HFFc6 (cell line): ENCODE results near the gene FIG4. TPM values are rescaled to one million over a fixed set of nuclear protein-coding genes. Genes with fewer than 3 reads are reported as not detected.
"Not testable (repeated sequence)": the region's sequence is repeated elsewhere in the genome, so short reads cannot be mapped to it uniquely, and the experiment has no call there.

Experiments
- DNase-seq: peaks from one replicate; pipeline ENCODE4 v3.0.0-alpha.2; 2018
- H3K27ac Mint-ChIP-seq: 2 replicates; pipeline ENCODE4 v1.8.0; 2020; ENCODE audit warnings: mild to moderate bottlenecking, mixed read lengths
- H3K27me3 Mint-ChIP-seq: 2 replicates; pipeline ENCODE4 v1.8.0; 2021; ENCODE audit warnings: mild to moderate bottlenecking, moderate library complexity, mixed read lengths; ENCODE audit not compliant: insufficient read depth
- H3K36me3 Mint-ChIP-seq: 2 replicates; pipeline ENCODE4 v1.8.0; 2021; ENCODE audit warnings: low read depth, mixed read lengths
- H3K4me1 Mint-ChIP-seq: 2 replicates; pipeline ENCODE4 v1.8.0; 2020; ENCODE audit warnings: low read depth, mixed read lengths
- H3K4me3 Mint-ChIP-seq: 2 replicates; pipeline ENCODE4 v1.8.0; 2020; ENCODE audit warnings: mild to moderate bottlenecking, moderate library complexity, mixed read lengths
- H3K9me3 Mint-ChIP-seq: 2 replicates; pipeline ENCODE4 v1.8.0; 2020; ENCODE audit warnings: mild to moderate bottlenecking, mixed read lengths
- total RNA-seq, 6 experiments: library from RNA; stranded (reverse); fragmentation: NEBNext Ultra II Directional; extraction: Animal tissue kit (Norgen Biotek cat#: 25700); gene quantifications; 2 replicates in 1 of 6; 3 replicates in 5 of 6; pipeline ENCODE4 v1.2.3, GENCODE V29; 2021
- TF ChIP-seq, protein P1 (sequence below): fragments of 200-600 bp; sonication (generic); IDR thresholded peaks from 2 replicates; pipeline ENCODE4 v1.5.0; 2021; ENCODE audit warnings: antibody characterized with exemption, mild to moderate bottlenecking

FIG4 gene
- total RNA-seq, 6 experiments from 2014 or later: 14.2 to 18.1 (median 16.6) TPM

DNA sequence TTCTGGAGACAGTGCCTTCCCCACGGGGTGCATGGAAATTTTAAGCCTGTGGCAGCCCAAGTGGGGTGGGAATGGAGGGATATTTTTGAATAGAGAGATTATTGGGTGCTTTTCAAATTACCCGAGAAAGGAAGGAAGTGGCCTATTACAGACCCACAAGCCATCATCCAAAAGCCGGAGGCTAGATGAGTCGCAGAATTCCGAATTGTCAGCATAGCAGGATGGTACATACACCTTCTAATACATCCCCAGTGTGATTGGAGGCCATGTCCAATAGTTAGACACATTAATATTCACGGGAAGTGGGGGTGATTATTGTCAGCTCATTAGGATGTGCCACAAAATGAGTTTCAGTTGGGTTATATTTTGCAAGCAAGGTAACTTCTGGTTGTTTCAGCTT lies 133.0 kb downstream of the FIG4 start:
- H3K36me3 Mint-ChIP-seq: peaks cover 8% of the 10 kb centered on the region
- H3K4me3 Mint-ChIP-seq: no peak overlapping the region
- TF ChIP-seq, protein P1, sequence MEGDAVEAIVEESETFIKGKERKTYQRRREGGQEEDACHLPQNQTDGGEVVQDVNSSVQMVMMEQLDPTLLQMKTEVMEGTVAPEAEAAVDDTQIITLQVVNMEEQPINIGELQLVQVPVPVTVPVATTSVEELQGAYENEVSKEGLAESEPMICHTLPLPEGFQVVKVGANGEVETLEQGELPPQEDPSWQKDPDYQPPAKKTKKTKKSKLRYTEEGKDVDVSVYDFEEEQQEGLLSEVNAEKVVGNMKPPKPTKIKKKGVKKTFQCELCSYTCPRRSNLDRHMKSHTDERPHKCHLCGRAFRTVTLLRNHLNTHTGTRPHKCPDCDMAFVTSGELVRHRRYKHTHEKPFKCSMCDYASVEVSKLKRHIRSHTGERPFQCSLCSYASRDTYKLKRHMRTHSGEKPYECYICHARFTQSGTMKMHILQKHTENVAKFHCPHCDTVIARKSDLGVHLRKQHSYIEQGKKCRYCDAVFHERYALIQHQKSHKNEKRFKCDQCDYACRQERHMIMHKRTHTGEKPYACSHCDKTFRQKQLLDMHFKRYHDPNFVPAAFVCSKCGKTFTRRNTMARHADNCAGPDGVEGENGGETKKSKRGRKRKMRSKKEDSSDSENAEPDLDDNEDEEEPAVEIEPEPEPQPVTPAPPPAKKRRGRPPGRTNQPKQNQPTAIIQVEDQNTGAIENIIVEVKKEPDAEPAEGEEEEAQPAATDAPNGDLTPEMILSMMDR: no peak
- H3K9me3 Mint-ChIP-seq: no peaks in the 10 kb centered on the region
- no peak overlapping the region for H3K27ac Mint-ChIP-seq
- no peak for DNase-seq
- peaks cover 15% of the 10 kb centered on the region for H3K4me1 Mint-ChIP-seq
- no peaks in the 10 kb centered on the region; the same call in 1 of the 2 replicates for H3K27me3 Mint-ChIP-seq

DNA sequence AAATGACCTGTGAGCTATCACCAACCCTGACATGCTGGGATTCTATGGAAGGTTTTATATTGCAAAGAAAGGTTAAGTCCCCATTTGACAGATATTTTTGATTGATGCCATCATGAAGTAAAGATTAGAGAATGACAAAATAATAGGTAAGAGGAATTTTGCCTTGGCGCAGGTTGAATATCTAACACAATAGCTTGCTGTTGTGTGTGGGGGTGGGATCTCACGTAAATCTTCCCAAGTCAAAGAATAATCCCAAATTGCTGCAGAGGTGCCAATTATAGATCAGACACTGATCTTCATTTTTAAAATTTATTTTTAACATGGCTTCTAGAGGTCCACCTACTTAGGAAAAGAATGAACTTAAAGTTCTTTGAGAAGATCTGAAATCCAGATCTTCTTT lies 135.5 kb downstream of the FIG4 start:
- Mint-ChIP-seq H3K4me1 (peaks cover 15% of the 10 kb centered on the region), H3K27me3 (no peaks in the 10 kb centered on the region; the same call in 1 of the 2 replicates), H3K4me3 (no peak overlapping the region), H3K27ac (no peak overlapping the region), H3K36me3 (peaks cover 23% of the 10 kb centered on the region), H3K9me3 (peaks cover 5% of the 10 kb centered on the region)
- no peak for DNase-seq
- TF ChIP-seq, protein P1: no peak

DNA sequence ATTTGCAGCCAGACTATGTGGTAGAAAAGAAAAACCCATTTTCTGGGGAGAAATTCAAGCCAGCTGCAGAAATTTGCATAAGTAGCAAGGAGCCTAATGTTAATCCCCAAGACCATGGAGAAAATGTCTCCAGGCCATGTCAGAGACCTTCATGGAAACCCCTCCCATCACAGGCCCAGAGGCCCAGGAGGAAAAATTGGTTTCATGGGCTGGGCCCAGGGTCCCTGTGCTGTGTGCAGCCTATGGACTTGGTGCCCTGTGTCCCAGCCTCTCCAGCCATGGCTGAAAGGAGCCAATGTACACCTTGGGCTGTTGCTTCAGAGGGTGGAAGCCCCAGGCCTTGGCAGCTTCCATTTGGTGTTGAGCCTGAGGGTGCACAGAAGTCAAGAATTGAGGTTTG lies 140.3 kb downstream of the FIG4 start:
- H3K27ac Mint-ChIP-seq, DNase-seq, H3K4me3 Mint-ChIP-seq, H3K27me3 Mint-ChIP-seq: not testable (repeated sequence)
- Mint-ChIP-seq H3K9me3 (peaks cover 17% of the 10 kb centered on the region), H3K36me3 (peaks cover 32% of the 10 kb centered on the region), H3K4me1 (peaks cover 14% of the 10 kb centered on the region)

DNA sequence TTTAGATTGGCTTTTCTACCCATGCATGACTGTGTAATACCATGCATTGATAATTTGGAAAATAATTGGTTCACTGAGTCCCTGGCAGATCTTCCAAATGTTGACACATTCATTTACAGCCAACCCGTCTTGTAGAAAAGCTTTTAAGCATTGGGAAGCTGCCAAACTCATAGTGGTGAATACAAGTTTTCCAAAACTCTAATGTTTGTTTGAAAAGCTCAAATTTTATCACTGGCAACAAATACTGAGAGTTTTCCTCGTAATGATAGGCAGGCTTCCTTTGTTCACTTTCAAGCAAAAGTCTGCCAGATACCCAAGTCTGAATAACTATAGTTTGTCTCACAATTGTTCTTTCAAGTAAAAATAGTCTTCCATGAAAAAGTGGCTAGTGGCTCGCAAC lies 143.0 kb downstream of the FIG4 start:
- H3K27ac Mint-ChIP-seq: no peak overlapping the region

DNA sequence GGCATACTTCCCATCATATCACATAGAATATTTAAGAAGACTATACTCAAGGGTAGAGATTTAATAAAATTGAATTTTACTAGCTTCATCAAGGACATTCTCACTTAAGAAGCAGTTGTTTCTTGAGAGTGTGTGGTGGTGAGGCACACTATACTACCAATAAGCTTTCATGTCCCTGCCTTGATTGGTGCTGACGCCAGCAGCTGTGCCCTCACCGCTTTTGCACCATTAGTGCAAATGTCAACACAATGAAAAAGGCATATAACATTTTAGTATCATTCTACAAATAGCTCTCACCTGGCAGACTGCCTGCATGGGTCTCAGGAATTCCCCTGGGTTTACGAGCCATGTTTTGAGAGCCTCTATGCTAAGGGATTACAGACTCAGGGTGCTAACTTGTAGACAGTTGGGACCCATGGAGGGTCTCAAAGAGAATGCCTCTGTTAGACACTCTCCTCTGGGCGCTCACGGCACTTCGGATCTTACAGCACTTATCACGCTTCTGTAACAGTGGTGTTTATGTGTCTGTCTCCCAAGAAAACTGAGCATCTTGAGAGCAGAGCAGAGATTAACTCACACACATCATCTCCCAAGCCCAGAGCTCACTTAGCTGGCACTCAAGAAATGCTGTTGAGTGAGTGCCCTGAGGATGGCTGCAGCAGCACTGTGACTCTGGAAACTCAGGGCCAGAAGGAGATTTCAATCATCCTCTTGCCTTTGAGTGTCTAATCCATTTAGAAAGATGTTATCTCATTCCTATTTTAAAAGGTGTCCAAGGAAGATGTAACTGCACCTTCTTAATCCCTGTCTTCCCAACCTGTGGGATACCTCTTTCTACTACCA lies 143.7 kb downstream of the FIG4 start:
- no peak for DNase-seq
- TF ChIP-seq, protein P1: no peak
- H3K4me3 Mint-ChIP-seq: no peak overlapping the region
- H3K9me3 Mint-ChIP-seq: peaks cover 17% of the 10 kb centered on the region
- peaks cover 24% of the 10 kb centered on the region for H3K36me3 Mint-ChIP-seq
- H3K4me1 Mint-ChIP-seq: peaks cover 14% of the 10 kb centered on the region
- no peak overlapping the region for H3K27ac Mint-ChIP-seq
- no peaks in the 10 kb centered on the region; the same call in none of the 2 replicates for H3K27me3 Mint-ChIP-seq

More for the DNA sequence above, 143.0 kb downstream of the FIG4 start:
- TF ChIP-seq, protein P1: no peak
- peaks cover 17% of the 10 kb centered on the region for H3K9me3 Mint-ChIP-seq
- no peak for DNase-seq
- H3K36me3 Mint-ChIP-seq: peaks cover 27% of the 10 kb centered on the region
- H3K4me3 Mint-ChIP-seq: no peak overlapping the region
- H3K4me1 Mint-ChIP-seq: peaks cover 14% of the 10 kb centered on the region
- H3K27me3 Mint-ChIP-seq: no peaks in the 10 kb centered on the region; the same call in none of the 2 replicates

DNA sequence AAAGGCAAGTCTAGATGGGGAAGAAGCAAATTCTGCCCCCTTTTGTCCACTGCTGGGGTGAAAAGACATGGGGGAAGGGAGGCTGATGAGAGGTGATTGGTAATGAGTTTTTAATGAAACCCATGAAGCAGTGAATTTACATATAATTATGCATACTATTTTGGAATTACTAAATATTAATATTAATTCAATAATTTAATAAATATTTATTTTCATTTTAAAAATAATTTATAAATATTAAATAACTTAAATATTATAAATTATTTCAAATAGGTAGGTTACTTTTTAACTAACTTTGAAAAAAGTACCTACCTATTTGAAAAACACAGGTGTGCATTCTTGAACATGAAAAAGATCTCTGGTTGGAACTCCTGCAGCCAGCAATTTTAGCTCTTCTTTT lies 148.9 kb downstream of the FIG4 start:
- H3K27me3 Mint-ChIP-seq: no peaks in the 10 kb centered on the region; the same call in 1 of the 2 replicates
- no peaks in the 10 kb centered on the region for H3K9me3 Mint-ChIP-seq
- H3K4me3 Mint-ChIP-seq: no peak overlapping the region
- no peak for DNase-seq
- H3K27ac Mint-ChIP-seq: no peak overlapping the region
- H3K36me3 Mint-ChIP-seq: no peaks in the 10 kb centered on the region
- peaks cover under 1% of the 10 kb centered on the region; the same call in 1 of the 2 replicates for H3K4me1 Mint-ChIP-seq
- TF ChIP-seq, protein P1: no peak
